HG02885 (cell line): ENCODE measurements around the gene SHMT2.

Experiments
- ATAC-seq: cut with Tn5 transposase; IDR thresholded peaks from one replicate; pipeline ENCODE4 v1.9.1; 2021; ENCODE audit warnings: mild to moderate bottlenecking; ENCODE audit not compliant: unreplicated experiment, poor library complexity

Gene SHMT2

DNA sequence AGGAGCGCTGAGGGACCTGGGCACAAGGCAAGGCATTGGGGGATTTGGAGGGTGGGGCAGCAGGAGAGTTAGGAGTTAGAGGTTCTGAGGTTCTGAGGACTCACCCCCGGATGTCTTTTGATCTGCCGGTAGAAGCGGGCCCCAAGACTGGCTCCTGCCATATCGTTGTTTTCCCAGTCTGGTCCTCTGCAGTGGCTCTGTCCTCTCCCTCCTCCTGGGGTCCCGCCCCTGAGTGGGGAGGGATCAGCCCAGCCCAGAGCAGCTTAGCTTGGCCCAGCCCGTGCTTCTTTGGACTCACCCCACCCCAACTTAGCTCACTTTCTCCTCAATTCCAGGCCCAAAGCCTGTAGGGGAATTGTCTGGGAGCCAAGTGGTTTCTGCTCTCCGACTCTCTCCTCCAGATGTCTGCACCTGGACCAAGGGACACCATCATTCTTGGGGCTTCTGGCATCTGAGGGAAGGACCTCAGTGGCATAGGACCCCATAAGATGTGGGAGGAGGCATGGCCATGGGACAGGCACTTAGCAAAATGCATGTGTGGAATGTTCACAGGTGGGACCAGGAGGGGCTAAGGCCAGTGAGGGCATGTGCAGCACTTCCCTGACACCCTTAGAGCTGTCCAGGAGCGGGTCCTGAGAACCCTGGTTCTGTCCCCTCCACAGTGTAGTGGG, 7.5 kb downstream of the SHMT2 start:
- no peak for ATAC-seq

DNA sequence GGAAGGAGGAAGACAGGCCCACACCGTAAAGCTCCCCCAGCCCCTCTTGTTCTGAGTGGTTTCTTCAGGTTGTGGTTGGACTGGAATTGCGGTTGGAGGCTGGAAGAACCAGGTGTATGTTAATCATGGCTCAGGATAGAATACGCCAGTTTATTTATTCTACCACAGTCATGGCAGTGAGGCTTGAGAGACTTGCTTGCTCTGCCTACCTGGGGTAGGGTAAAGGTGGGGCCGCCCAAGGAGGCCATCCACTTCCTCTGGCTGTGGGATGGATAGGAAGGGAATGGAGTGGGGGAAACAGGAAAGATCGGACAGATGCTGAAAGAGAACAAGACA, 8.1 kb downstream of the SHMT2 start:
- no peak for ATAC-seq

DNA sequence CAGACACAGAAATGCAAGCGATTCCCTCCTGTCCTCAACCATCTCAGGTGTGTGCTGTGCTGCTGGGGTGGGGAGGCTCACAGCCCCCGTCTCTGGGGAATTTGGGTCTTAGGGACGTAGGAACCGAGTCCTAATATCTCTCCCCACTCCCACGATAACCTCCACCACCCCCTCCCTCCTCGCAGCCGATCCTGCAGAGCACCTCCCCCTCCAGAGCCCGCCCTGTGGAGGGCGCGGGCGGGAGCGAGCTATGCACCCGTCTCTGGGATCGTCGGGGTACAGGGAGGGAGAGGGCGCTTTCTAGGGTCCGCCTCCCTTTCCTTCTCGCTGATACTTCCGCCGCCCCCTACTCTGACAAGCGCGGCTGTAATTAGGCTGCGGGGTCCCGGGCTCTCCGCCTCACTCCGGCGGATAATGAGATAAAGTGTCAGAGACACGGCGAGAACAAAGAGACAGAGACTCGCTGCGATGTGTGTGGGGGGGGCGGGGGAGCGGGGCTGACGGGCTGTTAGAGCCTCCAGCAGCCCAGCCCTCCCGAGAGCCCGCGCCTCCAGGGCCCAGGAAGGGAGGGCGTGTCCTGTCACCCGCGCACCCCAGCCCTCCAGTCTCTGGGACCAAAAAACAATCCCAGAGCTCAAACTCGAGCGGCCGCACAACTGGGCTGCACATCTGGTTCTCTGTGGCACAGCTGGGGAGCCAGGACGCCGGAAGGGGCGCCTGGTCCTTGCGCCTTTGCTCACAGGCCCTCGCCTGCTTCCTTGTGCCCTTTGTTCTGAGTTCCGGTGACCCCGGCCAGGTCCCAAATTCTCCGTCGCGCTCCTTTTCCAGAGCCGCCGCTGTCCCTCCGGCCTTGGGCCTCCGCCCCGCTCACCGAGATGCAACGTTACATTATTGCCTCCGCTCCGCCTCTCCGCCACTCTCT, 8.7 kb downstream of the SHMT2 start:
- ATAC-seq, result no peak

DNA sequence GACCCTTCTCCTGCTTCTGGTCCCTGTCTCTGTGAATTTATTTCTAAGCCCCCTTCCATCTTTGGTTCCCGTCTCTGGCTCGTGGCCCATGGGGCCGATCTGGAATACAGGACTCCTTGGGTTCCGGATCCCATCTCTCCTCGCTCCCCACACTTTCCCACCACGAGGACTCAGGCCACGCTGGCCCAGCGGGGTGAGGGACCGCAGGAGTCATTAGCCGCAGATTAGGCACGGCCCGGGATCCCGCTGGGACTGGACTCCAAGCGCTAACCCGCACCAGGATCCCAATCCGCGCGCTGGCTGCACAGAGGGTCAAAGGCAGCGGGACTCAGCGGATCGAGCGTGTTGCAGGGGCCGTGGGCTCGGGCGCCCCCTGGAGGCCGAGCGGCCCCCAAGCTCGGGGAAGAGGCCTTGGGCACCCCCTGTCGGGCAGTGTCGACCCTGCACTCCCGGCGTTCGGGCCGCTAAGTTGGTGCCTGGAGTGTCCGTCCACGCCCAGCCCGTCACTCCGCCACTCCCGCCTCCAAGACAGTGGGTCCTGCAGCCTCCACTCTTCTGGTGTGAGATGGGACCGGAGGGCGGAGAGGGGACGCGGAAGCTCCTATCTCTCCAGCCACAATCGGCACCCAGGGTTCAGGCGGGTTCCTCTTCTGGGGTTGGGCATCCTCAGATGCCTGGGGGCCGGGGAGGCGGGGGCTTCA, 9.5 kb downstream of the SHMT2 start:
- ATAC-seq, result peak; percentile 67

DNA sequence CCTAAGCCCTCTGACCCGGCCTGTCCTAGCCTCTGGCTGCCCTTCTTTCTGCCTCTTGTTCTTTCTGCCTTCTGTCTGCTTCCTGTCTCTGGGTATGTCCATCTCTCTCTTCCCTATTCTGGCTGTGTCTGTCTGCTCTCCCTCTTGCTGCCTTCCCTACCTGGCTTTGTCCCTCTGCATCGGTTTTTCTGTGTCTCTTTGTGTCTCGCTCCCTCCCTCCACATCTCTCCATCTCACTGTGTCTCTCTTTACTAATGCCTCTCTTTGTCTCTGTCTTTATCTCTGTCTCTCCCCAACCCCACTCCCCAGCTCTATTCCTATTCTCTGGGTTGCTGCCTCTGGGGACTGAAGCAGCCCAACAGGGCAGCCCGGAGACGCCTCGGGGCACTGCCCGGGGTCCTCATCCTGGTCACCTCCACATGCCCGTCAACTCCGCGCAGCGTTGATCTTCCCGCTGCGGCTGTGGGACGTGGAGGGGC, 10.1 kb downstream of the SHMT2 start:
- ATAC-seq, result no peak

DNA sequence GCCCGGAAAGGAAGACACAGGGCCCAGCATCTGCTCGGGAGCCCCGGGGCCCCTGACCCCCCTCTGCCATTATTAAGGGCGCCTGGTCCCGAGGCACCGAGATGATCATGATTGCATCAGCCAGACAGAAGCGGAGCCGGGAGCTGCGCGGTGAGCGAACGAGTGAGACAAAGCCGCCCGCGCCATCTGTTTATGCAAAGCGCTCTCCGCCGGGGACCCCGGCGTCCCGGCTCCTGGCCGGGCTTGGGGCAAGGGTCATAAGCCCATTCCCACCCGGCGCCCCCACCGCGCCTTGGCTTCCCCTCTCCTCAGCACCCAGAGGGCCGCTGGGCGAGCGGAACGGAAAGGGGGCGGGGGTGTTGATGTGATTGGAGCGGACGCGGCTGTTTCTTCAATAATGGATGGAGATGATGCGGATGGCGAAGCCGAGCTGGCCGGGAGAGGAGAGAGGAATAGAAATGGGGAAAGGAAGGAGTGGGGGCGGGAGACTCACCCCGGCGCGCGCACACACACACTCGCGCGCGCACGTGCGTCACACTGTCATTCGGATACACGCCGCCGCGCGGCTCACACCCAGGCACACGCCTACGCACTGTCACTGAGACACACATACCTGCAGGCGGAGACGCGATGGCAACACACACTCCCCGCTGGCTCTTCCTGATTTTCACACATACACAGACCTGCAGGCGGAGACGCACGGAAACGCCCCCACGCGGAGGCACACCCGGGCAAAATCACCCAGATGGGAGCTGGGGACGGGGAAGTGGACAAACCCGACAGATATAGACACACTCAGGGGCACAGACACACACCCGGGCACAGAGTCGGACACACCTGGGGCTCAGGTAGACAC, 10.8 kb downstream of the SHMT2 start:
- ATAC-seq, result no peak

DNA sequence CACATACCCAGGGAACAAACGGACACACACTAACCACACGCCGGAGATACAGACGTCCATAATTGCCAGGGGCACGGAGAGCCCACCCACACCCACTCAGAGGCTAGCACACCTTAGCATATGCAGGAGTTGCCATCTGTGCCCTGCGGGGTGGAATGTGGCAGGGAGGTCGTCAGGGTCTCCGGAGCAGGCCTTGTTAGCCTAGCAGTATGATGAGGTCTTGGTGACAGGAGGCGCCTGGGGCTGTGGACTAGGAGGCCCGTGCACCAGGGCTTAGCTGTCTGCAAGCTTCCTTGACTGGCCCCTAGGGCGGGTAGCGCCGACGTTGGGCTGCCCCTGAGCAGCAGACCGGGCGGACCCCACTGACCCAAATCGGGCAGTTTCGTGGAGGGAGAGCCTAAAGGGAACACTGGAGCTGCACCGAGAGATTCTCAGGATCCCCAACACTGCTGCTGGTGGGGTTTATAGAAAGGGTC, 11.5 kb downstream of the SHMT2 start:
- no peak for ATAC-seq

DNA sequence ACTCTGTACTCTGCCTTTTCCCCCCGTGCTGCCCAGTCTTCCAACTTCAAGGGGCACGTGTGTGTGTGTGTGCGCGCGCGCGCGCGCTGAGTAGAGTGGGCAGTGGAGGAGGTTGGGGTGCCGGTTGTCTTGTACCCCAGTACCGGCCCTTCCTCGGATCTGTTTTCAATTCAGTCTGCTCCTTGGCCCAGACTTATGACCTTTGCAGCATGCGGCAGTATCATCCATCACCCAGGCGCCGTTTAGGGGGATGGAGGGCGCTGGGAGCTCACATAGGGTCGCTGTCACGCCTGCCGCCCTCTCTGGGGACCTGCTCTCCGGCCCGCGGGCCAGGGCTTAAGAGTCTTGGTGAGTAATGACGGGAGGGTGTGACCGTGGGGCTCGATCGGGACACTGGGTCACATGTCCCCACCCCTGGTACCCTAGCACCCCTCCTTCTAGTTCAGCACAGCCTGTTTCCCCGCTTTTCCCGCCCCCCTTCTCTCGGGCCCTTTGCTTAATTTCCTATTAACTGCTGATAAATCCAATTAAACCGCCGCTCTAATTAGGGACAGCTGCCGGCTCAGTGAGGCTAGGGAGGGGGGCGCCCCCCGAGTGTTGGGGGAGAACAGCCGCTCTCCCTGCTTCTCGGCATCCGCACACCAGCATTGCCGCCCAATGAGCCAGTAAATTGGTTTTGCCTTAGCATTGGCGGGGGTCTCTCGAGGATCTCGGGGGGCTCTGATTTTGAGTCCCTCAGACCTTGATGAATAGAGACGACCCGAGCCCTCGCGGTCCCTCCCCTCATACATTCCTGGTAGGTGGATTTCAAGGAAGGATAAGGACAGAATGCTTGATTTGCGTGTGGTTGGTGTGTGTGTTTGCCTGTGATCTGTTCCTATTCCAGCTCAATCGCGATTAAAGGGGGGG, 12.1 kb downstream of the SHMT2 start:
- no peak for ATAC-seq

DNA sequence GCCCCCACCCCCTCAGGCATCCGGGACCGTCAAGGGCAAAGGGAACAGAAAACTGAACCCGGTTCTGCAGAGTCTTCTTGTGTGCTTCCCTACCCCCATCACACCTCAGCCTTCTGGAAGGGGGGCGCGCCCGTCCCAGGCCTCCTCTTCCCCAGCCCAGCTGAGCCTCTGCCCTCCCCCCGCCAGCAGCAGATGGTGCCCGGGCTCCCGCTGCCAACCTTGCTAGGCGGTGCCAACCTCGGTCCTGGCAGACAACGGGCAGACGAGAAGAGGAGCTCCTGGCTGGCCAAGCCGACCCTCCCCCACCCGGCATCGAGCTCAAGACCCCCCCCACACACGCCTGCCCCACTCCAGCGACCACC, 12.8 kb downstream of the SHMT2 start:
- no peak for ATAC-seq

DNA sequence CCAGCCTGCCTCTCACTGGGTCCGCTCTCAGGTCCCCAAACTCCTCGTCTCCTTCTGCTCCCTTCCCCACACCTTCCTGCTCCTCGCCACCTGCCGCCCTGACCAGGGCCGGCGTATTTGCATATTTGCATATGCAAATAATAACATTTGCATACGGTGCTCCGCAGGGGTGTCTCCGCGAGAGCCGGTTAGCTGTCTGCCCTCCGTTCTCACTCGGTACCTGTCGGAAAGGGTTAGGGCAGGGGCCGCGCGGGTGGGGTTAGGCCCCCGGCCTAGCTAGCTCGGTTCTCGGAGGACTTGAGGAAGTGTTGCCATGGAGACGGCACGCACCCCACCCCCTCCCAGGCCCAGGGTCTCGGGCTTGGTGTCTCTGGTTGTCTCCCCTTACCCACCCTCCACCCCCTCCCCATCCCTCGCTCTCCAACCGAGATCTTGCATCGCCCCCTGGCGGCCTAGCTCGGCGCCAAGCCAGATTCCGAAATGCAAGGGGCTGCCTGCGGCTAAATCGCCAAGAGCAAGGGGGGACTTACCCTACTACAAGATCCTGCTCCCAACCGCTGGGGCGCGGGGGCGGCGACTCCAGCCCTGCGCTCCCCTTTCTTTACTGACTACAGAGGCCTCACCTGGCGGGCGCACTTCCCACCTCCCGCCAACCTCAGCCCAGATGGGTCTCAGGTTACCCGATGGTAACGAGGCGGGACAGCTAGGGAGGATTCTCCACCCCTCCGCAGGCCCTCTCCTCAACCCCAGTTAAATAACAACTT, 13.4 kb downstream of the SHMT2 start:
- ATAC-seq, result peak; percentile 29

DNA sequence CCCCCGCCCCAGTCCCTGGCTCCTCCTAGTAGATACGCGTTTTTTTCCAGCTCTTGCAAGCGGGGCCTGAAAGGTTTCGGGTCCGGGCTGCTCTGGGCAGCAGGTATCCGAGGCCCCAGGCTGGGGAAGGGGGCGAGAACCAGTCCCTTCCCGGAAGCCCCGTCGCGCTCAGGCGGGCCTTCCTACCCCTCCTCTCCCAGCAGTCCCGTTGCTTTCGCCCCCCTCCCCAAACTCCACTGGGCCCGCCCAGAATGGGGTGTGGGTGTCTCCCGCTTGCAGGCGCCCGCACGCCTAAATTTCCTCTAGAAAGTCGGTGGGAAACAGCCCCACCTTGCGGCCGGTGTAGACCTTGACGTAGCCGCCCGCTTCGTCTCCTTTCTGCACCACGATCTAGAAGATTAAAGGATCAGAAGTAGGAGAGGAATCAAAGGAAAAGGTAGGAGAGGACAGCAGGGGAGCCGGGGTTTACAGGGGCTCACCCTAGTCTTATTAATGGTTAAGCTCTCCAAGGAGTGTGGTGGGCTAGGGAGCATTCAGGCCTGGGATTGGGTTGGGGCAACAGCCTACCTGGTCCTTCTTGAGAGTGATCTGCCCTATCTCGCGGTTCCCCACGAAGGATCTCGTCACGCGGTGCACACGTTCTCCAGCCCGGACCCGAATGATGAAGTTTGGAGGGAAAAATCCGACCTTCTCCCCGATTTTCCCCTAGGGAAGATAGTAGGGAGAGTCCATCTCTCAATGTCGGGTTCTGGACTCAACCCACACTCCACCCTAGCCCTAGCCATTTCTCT, 14.2 kb downstream of the SHMT2 start:
- ATAC-seq, result no peak

DNA sequence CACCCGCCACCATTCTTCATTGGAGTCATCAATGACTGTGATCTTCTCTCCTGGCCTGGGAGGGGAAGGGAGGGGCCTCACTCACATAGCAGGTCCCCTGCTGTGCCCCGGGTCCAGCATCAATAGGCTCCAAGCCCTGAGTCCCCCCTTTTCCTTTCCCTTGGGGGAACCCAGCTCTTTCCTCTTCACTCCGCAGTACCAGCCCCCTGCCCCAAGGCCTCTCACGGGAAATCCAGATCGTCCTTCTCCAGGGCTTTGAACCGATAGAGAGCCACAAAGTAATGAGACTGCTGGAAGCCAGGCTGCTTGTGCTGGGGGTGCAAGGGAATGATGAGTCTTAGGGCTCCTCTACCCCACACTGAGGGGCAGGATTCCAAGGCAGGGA, 14.8 kb downstream of the SHMT2 start:
- no peak for ATAC-seq

DNA sequence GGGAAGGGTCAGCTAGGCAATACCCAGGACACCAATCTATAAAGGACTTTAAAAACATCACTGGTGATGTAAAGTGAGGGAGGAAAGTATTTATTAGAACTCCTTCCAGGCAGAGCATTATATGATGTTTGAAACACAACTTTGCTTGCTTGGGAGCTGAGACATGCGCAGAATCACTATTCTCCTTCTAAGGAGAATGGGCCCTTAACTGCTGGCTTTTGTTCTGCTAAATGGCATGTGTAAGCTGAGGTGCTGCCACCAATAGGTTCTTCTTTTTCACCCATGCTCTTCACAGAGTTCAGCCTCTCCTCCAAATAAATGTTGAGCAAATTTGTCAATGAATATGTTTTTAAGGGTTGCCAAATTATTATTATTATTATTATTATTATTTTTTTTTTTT, 17.5 kb downstream of the SHMT2 start:
- no peak for ATAC-seq

DNA sequence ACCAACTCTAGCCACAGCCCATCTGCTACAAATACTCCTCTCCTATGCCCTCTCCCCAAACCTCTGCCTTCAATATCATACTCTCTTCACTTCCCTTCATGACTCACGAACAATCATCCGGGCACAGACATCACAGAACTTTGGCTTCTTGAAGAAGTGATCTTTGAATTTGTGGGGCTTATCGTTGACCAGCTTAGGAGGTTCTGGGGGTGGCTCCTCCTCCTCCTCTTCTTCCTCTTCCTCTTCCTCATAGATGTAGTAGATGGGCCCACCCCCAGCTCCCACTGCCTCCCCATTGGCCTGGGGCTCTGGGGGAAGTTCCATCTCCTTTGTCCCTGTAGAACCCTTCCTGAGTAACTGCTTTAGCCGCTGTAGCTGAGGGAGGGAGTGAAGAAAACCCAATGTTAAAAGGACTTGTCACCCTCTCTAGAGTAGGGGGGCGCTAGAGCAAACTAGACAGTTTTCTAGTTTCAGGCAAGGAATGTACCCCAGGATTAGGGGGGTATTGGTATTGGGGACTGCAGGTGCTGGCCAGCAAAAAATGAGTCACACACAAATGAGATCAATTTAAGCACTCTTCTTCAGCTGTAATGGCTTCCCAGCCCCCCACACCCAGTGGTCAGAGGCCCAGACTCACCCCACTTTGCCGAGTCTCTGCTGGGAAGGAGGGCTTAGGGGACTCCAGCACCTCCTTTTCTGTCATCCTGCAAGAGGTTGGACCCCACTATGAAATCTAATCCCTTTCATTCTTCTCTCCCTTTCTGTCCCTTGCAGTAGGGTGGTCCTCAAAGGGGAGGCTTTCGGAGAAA, 19.6 kb downstream of the SHMT2 start:
- ATAC-seq, result no peak

DNA sequence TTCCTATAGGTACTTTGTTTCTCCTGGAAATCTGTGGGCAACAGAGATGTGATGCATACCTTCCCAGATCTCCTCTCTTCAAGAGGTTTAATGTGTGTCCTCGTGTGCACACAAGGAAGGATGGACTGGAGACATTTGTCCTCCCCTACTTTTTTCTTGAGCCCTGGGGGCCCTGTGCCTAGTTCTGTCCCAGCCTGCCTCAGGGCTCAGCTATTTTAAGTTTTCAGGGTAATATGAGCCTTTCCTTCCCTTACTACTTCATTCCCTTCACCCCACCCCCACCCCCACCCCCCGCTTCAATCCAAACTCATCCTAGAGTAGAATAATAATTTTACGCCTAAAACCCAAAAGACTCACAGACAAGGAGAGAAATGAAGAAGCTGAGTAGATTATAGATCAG, 21.0 kb downstream of the SHMT2 start:
- no peak for ATAC-seq

DNA sequence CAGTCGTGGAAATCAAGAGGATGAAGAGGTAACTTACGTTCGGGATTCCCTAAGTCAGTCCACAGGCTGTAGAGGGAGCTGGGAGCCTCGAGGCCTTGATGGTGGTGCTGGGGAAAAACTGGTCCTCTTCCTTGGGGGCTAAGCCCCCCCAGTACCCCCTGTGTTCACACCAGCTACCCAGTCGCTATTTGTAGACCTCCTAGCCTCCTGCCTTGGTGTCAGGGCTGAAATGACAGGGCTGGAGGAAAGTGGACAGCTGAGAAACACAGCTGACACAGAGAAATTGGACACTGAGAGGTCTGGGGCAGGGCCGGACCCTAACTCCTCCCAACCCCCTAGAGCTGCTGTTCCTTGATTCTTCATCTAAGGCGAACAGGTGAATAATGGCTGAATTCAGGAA, 21.4 kb downstream of the SHMT2 start, which contains the start of gene STAC3:
STAC3 (minus strand) TSS at position 232 of the 400 bp plus-strand sequence. CDS start 1,551 bp downstream, outside the sequence.
- ATAC-seq, result no peak
